ENCODE data around the gene TAL1.
"Not testable (repeated sequence)": the region's sequence is repeated elsewhere in the genome, so short reads cannot be mapped to it uniquely, and the experiment has no call there.

Gene TAL1

GRCh38 chr1:47209091-47209490, 22.9 kb downstream of the TAL1 start:
- H3K9me3 ChIP-seq (ENCODE audit: control insufficient read depth, low read length), result no peaks in the 10 kb centered on the region
- no peak overlapping the region for H3K9ac ChIP-seq (ENCODE audit: low read length)
- peaks cover 4% of the 10 kb centered on the region for H3K4me1 ChIP-seq (ENCODE audit: control insufficient read depth, insufficient read depth, low read length)
- H3K36me3 ChIP-seq (ENCODE audit: control insufficient read depth, insufficient read depth, low read length, severe bottlenecking), result no peaks in the 10 kb centered on the region
- H3K27me3 ChIP-seq (replicated peaks; ENCODE audit: control insufficient read depth, insufficient read depth, low read length), result peaks cover 16% of the 10 kb centered on the region
- no peak overlapping the region for H3K4me3 ChIP-seq (ENCODE audit: low read length)
- DNase-seq (ENCODE audit: low read depth), result no peak

DNA sequence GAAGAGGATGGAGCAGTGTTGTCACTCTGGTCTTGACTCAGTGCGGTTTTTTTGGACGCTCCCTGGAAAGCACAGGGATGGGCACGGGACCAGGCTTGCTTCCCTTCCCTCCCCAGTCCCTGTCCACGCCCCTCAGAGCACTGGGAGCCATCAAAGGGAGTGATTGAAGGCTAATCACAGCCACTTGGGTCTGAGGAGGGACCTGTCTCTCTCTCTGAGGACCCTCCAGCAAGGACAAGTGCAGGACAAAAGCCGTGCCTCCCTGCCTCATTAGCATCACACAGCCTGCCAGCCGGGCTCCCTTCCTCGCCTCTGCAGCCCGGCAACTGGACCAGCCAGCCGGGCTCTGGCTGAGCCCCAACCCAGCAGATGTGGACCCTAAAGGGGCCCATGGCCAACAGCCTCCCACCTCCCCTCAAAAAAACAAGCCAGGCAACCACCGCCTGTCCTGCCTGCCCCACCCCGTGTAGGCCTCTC, 23.6 kb downstream of the TAL1 start:
- no peak for DNase-seq (ENCODE audit: low read depth)
- Histone ChIP-seq H3K4me1 (ENCODE audit: control insufficient read depth, insufficient read depth, low read length) (peaks cover 4% of the 10 kb centered on the region), H3K36me3 (ENCODE audit: control insufficient read depth, insufficient read depth, low read length, severe bottlenecking) (no peaks in the 10 kb centered on the region), H3K27me3 (replicated peaks; ENCODE audit: control insufficient read depth, insufficient read depth, low read length) (peaks cover 12% of the 10 kb centered on the region), H3K9me3 (ENCODE audit: control insufficient read depth, low read length) (no peaks in the 10 kb centered on the region), H3K9ac (ENCODE audit: low read length) (no peak overlapping the region), H3K4me3 (ENCODE audit: low read length) (no peak overlapping the region)

DNA sequence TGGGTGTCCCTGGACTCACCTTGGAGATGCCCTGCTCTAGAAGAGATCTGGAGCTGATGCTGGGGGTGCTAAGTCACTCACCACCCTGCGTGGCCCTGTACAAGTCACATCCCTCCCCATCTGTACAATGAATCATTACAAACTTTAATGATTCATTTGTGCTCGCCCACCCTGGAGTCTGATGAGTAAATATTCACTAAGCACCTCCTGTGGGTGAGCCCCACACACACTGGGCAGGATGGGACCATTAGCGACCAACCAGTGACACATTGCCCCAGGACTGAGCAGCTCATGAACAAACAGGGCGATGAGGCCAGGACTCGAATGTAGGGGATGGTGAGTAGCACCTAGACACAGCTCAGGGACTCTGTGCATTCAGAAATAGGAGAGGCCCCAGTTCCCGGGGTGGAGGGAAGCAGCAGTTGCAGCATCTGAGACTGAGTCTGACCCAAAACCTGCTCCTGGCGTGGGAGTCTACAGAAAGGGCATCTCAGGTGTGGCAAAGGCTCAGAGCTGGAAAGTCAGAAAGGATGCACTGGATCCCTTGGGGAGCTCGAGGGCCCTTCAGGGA, 24.1 kb downstream of the TAL1 start:
- H3K9ac ChIP-seq (ENCODE audit: low read length), result no peak overlapping the region
- no peaks in the 10 kb centered on the region for H3K36me3 ChIP-seq (ENCODE audit: control insufficient read depth, insufficient read depth, low read length, severe bottlenecking)
- H3K4me1 ChIP-seq (ENCODE audit: control insufficient read depth, insufficient read depth, low read length), result peaks cover 4% of the 10 kb centered on the region
- H3K27me3 ChIP-seq (replicated peaks; ENCODE audit: control insufficient read depth, insufficient read depth, low read length), result peaks cover 9% of the 10 kb centered on the region
- no peak for DNase-seq (ENCODE audit: low read depth)
- H3K4me3 ChIP-seq (ENCODE audit: low read length), result no peak overlapping the region
- peaks cover 4% of the 10 kb centered on the region for H3K9me3 ChIP-seq (ENCODE audit: control insufficient read depth, low read length)

DNA sequence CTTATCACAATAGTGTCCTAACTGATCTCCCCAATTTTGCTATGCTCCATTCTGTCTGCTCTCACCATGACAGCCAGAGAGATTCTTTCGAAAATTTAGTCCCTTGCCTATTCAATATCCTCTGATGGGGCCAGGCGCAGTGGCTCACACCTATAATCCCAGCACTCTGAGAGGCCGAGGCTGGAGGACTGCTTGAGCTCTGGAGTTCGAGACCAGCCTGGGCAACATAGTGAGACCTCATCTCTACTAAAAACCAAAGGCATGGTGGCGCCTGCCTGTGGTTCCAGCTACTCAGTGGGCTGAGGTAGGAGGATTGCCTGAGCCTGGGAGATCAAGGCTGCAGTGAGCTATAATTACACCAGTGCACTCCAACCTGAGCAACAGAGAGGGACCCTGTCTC, 26.1 kb downstream of the TAL1 start:
- no peak for DNase-seq (ENCODE audit: low read depth)
- H3K4me3 ChIP-seq (ENCODE audit: low read length), result no peak overlapping the region
- H3K36me3 ChIP-seq (ENCODE audit: control insufficient read depth, insufficient read depth, low read length, severe bottlenecking), result no peaks in the 10 kb centered on the region
- peaks cover 4% of the 10 kb centered on the region for H3K4me1 ChIP-seq (ENCODE audit: control insufficient read depth, insufficient read depth, low read length)
- H3K9me3 ChIP-seq (ENCODE audit: control insufficient read depth, low read length), result peaks cover 7% of the 10 kb centered on the region
- no peak overlapping the region for H3K9ac ChIP-seq (ENCODE audit: low read length)
- H3K27me3 ChIP-seq (replicated peaks; ENCODE audit: control insufficient read depth, insufficient read depth, low read length), result peaks cover 3% of the 10 kb centered on the region

GRCh38 chr1:47203504-47203903, 28.5 kb downstream of the TAL1 start:
- H3K27me3 ChIP-seq (replicated peaks; ENCODE audit: control insufficient read depth, insufficient read depth, low read length), result peaks cover 20% of the 10 kb centered on the region
- DNase-seq (ENCODE audit: low read depth), result not testable (repeated sequence)

DNA sequence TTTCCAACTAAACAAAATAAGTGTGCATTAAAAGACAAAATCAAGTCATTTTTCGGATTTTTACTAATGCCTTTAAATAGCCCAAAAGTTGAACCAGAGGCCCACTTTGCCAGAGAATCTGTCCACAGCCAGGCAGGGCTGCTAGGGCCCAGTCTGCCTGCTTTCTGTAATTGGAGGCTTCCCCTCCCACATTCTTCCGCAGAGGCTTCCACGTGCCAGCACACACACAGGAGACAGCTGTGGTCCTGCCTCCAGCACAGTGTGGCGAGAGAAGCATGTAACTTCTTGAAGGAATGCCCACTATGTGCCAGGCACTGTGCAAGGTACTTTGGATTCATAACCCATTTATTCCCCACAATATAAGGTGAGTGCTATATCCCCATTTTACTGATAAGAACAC, 30.8 kb downstream of the TAL1 start:
- Histone ChIP-seq H3K4me3 (ENCODE audit: low read length) (no peak overlapping the region), H3K27me3 (replicated peaks; ENCODE audit: control insufficient read depth, insufficient read depth, low read length) (peaks cover 32% of the 10 kb centered on the region), H3K9ac (ENCODE audit: low read length) (no peak overlapping the region), H3K36me3 (ENCODE audit: control insufficient read depth, insufficient read depth, low read length, severe bottlenecking) (no peaks in the 10 kb centered on the region), H3K4me1 (ENCODE audit: control insufficient read depth, insufficient read depth, low read length) (no peaks in the 10 kb centered on the region), H3K9me3 (ENCODE audit: control insufficient read depth, low read length) (peaks cover 7% of the 10 kb centered on the region)
- DNase-seq (ENCODE audit: low read depth), result peak; percentile 38

More at GRCh38 chr1:47203504-47203903, 28.5 kb downstream of the TAL1 start:
- H3K9ac ChIP-seq (ENCODE audit: low read length); H3K4me3 ChIP-seq (ENCODE audit: low read length); H3K4me1 ChIP-seq (ENCODE audit: control insufficient read depth, insufficient read depth, low read length); H3K9me3 ChIP-seq (ENCODE audit: control insufficient read depth, low read length); H3K36me3 ChIP-seq (ENCODE audit: control insufficient read depth, insufficient read depth, low read length, severe bottlenecking): not testable (repeated sequence)

GRCh38 chr1:47198214-47198613, 33.8 kb downstream of the TAL1 start:
- Histone ChIP-seq H3K4me1 (ENCODE audit: control insufficient read depth, insufficient read depth, low read length) (no peaks in the 10 kb centered on the region), H3K27me3 (replicated peaks; ENCODE audit: control insufficient read depth, insufficient read depth, low read length) (peaks cover 29% of the 10 kb centered on the region), H3K9ac (ENCODE audit: low read length) (no peak overlapping the region), H3K9me3 (ENCODE audit: control insufficient read depth, low read length) (peaks cover 6% of the 10 kb centered on the region), H3K4me3 (ENCODE audit: low read length) (no peak overlapping the region), H3K36me3 (ENCODE audit: control insufficient read depth, insufficient read depth, low read length, severe bottlenecking) (no peaks in the 10 kb centered on the region)
- no peak for DNase-seq (ENCODE audit: low read depth)

GRCh38 chr1:47196622-47197021, 35.4 kb downstream of the TAL1 start:
- H3K9me3 ChIP-seq (ENCODE audit: control insufficient read depth, low read length), result no peaks in the 10 kb centered on the region
- DNase-seq (ENCODE audit: low read depth), result no peak

GRCh38 chr1:47195981-47196380, 36.0 kb downstream of the TAL1 start:
- H3K9ac ChIP-seq (ENCODE audit: low read length); H3K4me3 ChIP-seq (ENCODE audit: low read length); DNase-seq (ENCODE audit: low read depth); H3K9me3 ChIP-seq (ENCODE audit: control insufficient read depth, low read length); H3K36me3 ChIP-seq (ENCODE audit: control insufficient read depth, insufficient read depth, low read length, severe bottlenecking): not testable (repeated sequence)
- peaks cover 19% of the 10 kb centered on the region for H3K4me1 ChIP-seq (ENCODE audit: control insufficient read depth, insufficient read depth, low read length)
- peaks cover 29% of the 10 kb centered on the region for H3K27me3 ChIP-seq (replicated peaks; ENCODE audit: control insufficient read depth, insufficient read depth, low read length)

More at GRCh38 chr1:47196622-47197021, 35.4 kb downstream of the TAL1 start:
- Histone ChIP-seq H3K27me3 (replicated peaks; ENCODE audit: control insufficient read depth, insufficient read depth, low read length) (peaks cover 29% of the 10 kb centered on the region), H3K9ac (ENCODE audit: low read length) (no peak overlapping the region), H3K4me1 (ENCODE audit: control insufficient read depth, insufficient read depth, low read length) (peaks cover 12% of the 10 kb centered on the region), H3K4me3 (ENCODE audit: low read length) (no peak overlapping the region), H3K36me3 (ENCODE audit: control insufficient read depth, insufficient read depth, low read length, severe bottlenecking) (no peaks in the 10 kb centered on the region)

- Histone ChIP-seq H3K9ac (ENCODE audit: low read length) (no peak overlapping the region), H3K4me1 (ENCODE audit: control insufficient read depth, insufficient read depth, low read length) (peaks cover 35% of the 10 kb centered on the region), H3K9me3 (ENCODE audit: control insufficient read depth, low read length) (no peaks in the 10 kb centered on the region), H3K27me3 (replicated peaks; ENCODE audit: control insufficient read depth, insufficient read depth, low read length) (peaks cover 20% of the 10 kb centered on the region), H3K36me3 (ENCODE audit: control insufficient read depth, insufficient read depth, low read length, severe bottlenecking) (no peaks in the 10 kb centered on the region), H3K4me3 (ENCODE audit: low read length) (no peak overlapping the region)
- DNase-seq (ENCODE audit: low read depth), result no peak
Observed at GRCh38 chr1:47194311-47194710, 37.7 kb downstream of the TAL1 start.

- DNase-seq (ENCODE audit: low read depth); H3K36me3 ChIP-seq (ENCODE audit: control insufficient read depth, insufficient read depth, low read length, severe bottlenecking): not testable (repeated sequence)
Observed at GRCh38 chr1:47193496-47193895, 38.5 kb downstream of the TAL1 start.

More at GRCh38 chr1:47193496-47193895, 38.5 kb downstream of the TAL1 start:
- H3K9me3 ChIP-seq (ENCODE audit: control insufficient read depth, low read length); H3K4me3 ChIP-seq (ENCODE audit: low read length); H3K9ac ChIP-seq (ENCODE audit: low read length): not testable (repeated sequence)
- H3K4me1 ChIP-seq (ENCODE audit: control insufficient read depth, insufficient read depth, low read length), result peaks cover 36% of the 10 kb centered on the region
- H3K27me3 ChIP-seq (replicated peaks; ENCODE audit: control insufficient read depth, insufficient read depth, low read length), result peaks cover 12% of the 10 kb centered on the region

Measured in adipocyte (in vitro differentiated cells).